Spleen (tissue), 11 donors: ENCODE results near the gene DQX1. TPM values are rescaled to one million over a fixed set of nuclear protein-coding genes. Genes with fewer than 3 reads are reported as not detected.

ENCODE experiments used
- DNase-seq: peaks from one replicate; pipeline ENCODE4 v3.0.0-alpha.2; 2020
- H3K27ac ChIP-seq, 8 donors: fragments of 200-600 bp; sonication (generic) in 7 of 8; 1 replicate in 4 of 8; 2 replicates in 4 of 8; pipeline versions ENCODE4 v1.5.0 to v1.8.0; 2016 to 2021; ENCODE audit warnings: inconsistent platforms in 4 of 8, mild to moderate bottlenecking in 4 of 8, moderate library complexity in 1 of 8
- H3K27me3 ChIP-seq, 7 donors: fragments of 200-600 bp; sonication (generic) in 6 of 7; replicated peaks in 1 of 7; 1 replicate in 4 of 7; 2 replicates in 3 of 7; pipeline versions ENCODE4 v1.5.0 to v1.8.0; 2016 to 2021; ENCODE audit warnings: inconsistent platforms in 3 of 7, mild to moderate bottlenecking in 1 of 7
- H3K36me3 ChIP-seq, 6 donors: fragments of 200-600 bp; sonication (generic) in 5 of 6; 1 replicate in 4 of 6; 2 replicates in 2 of 6; pipeline versions ENCODE4 v1.5.0 to v1.8.0; 2016 to 2021; ENCODE audit warnings: inconsistent platforms in 2 of 6
- H3K4me1 ChIP-seq, 6 donors: fragments of 200-600 bp; sonication (generic) in 5 of 6; 1 replicate in 3 of 6; 2 replicates in 3 of 6; pipeline versions ENCODE4 v1.5.0 to v1.8.0; 2016 to 2021; ENCODE audit warnings: inconsistent platforms in 3 of 6
- H3K4me3 ChIP-seq, 8 donors: fragments of 200-600 bp; sonication (generic) in 7 of 8; 1 replicate in 4 of 8; 2 replicates in 4 of 8; pipeline versions ENCODE4 v1.5.0 to v1.8.0; 2016 to 2021; ENCODE audit warnings: inconsistent platforms in 4 of 8, mild to moderate bottlenecking in 4 of 8, moderate library complexity in 2 of 8
- H3K9me3 ChIP-seq, 8 donors: fragments of 200-600 bp; sonication (generic) in 7 of 8; 1 replicate in 4 of 8; 2 replicates in 4 of 8; pipeline versions ENCODE4 v1.5.0 to v1.8.0; 2016 to 2021; ENCODE audit warnings: inconsistent platforms in 4 of 8
- CTCF ChIP-seq, 11 experiments: fragments of 200-600 bp in 7 of 11; fragments of 450-650 bp in 4 of 11; sonication (generic) in 4 of 11; IDR thresholded peaks in 8 of 11; conservative IDR thresholded peaks in 3 of 11; 1 replicate in 7 of 11; 2 replicates in 4 of 11; pipeline versions ENCODE4 v1.4.0 to v1.8.0; 2016 to 2021; ENCODE audit warnings: antibody characterized with exemption in 11 of 11, inconsistent platforms in 4 of 11, mild to moderate bottlenecking in 1 of 11
- POLR2A ChIP-seq, 3 donors: fragments of 450-650 bp; IDR thresholded peaks; one replicate each; pipeline ENCODE4 v1.5.1; 2017; ENCODE audit warnings: antibody characterized with exemption in 3 of 3, mild to moderate bottlenecking in 1 of 3
- POLR2AphosphoS5 ChIP-seq, 3 donors: sonication (generic); formaldehyde crosslinking; IDR thresholded peaks; one replicate each; pipeline ENCODE4 v1.5.1; 2017; ENCODE audit warnings: antibody characterized with exemption in 3 of 3
- WGBS, 5 donors: extraction: QIAGEN DNeasy Blood & Tissue Kit in 3 of 5; methylation state at CpG; one replicate each; pipeline versions ENCODE4 v1.1.5 to v1.1.7; 2013 to 2018; 5-methylcytosine and 5-hydroxymethylcytosine counted together
- intact Hi-C: fragments of 100-400 bp; cut with DNase I; formaldehyde crosslinking; loops from one replicate; pipeline ENCODE4 v1.15.0; 2023; ENCODE audit warnings: low total_unique reads
- polyA plus RNA-seq, 3 donors: library from polyadenylated mRNA; stranded (reverse); fragments of 200-250 nt; gene quantifications; one replicate each; pipeline ENCODE4 v1.2.1, GENCODE V29; 2013
- total RNA-seq, 7 donors: library from RNA; depleted of rRNA in 3 of 7; stranded (reverse); fragments of >200 nt in 3 of 7; fragmentation: NEBNext Ultra II Directional in 4 of 7; extraction: Animal tissue kit (Norgen Biotek cat#: 25700) in 4 of 7; gene quantifications; one replicate each; pipeline versions ENCODE4 v1.1.0 to v1.2.1, GENCODE V29; 2016 to 2021
- donor health status: healthy with polysubstance abuse.
- donor health status: DM: no; HTN: no; CAD: no; lungs with moderate emphysema.
- donor health status: DM: no; HTN: no; CAD: no.
- donor health status: Bipolar disorder and iron deficiency.
- donor health status: healthy.
- donor health status: DM: no; HTN: no; CAD: no.
- donor health status: DM: yes; HTN: yes; CAD: no.

DQX1 gene
- total and polyA plus RNA-seq, 10 donors, result 0.09 to 0.52 (median 0.31) TPM; not detected in 2

DNA sequence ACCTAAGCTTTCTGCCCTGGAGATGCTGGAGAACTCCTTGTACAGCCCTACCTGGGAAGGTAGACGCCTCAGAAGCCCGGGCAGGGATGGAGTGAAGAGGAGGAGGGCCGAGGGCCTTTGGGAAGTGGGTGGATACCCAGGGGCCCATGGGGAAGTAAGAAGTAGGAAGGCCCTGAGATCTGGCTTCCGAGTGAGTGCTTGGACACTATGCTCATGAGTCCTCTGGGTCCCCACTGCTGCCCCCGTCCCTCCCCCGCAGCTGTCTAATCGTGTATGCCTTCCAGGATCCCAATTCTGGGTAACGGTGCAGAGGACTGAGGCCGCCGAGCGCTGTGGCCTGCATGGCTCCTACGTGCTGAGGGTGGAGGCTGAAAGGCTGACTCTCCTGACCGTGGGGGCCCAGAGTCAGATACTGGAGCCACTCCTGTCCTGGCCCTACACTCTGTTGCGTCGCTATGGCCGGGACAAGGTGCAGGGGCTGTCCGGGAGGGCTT, 29.6 kb upstream of the DQX1 start:
- Histone ChIP-seq H3K36me3 (peaks cover 0 to 25% (median 9%) of the 10 kb centered on the region in 6 donors), H3K27ac (peak overlapping the region; percentile 80 to 96 (median 92)), H3K4me3 (peak overlapping the region; percentile 75 to 99 (median 86)), H3K27me3 (no peaks in the 10 kb centered on the region), H3K9me3 (no peaks in the 10 kb centered on the region), H3K4me1 (peaks cover 7 to 74% (median 35%) of the 10 kb centered on the region in 6 donors)
- TF ChIP-seq POLR2A (IDR thresholded peaks at IDR 0.05) (no peak), POLR2AphosphoS5 (IDR thresholded peaks at IDR 0.05) (no peak), CTCF (IDR thresholded peaks at IDR 0.05 in 8 of 11, conservative IDR thresholded peaks at IDR 0.05 in 3 of 11) (no peak)
- peak; percentile 86 for DNase-seq
- WGBS, 5 donors, result 42 to 80% (median 60%) methylated on average over 1 to 17 of the region's 17 CpGs
- intact Hi-C loops, result no loop called here

GRCh38 chr2:74554820-74555531, 28.9 kb upstream of the DQX1 start:
- peaks cover 0 to 4% (median 0%) of the 10 kb centered on the region in 7 donors for H3K27me3 ChIP-seq
- H3K4me1 ChIP-seq, result peaks cover 7 to 73% (median 36%) of the 10 kb centered on the region in 6 donors
- TF ChIP-seq CTCF (IDR thresholded peaks at IDR 0.05 in 8 of 11, conservative IDR thresholded peaks at IDR 0.05 in 3 of 11) (peak in 1 of 11 experiments; percentile 13), POLR2A (IDR thresholded peaks at IDR 0.05) (no peak), POLR2AphosphoS5 (IDR thresholded peaks at IDR 0.05) (peak in 1 of 3 donors; percentile 3)
- intact Hi-C loops, result no loop called here
- H3K27ac ChIP-seq, result peak overlapping the region; percentile 80 to 96 (median 92)
- H3K36me3 ChIP-seq, result peaks cover 0 to 25% (median 9%) of the 10 kb centered on the region in 6 donors
- peak overlapping the region; percentile 75 to 99 (median 86) for H3K4me3 ChIP-seq
- peak; percentile 94 for DNase-seq
- WGBS, 5 donors, result 0 to 2% (median 1%) methylated on average over 40 to 58 of the region's 58 CpGs
- H3K9me3 ChIP-seq, result no peaks in the 10 kb centered on the region

DNA sequence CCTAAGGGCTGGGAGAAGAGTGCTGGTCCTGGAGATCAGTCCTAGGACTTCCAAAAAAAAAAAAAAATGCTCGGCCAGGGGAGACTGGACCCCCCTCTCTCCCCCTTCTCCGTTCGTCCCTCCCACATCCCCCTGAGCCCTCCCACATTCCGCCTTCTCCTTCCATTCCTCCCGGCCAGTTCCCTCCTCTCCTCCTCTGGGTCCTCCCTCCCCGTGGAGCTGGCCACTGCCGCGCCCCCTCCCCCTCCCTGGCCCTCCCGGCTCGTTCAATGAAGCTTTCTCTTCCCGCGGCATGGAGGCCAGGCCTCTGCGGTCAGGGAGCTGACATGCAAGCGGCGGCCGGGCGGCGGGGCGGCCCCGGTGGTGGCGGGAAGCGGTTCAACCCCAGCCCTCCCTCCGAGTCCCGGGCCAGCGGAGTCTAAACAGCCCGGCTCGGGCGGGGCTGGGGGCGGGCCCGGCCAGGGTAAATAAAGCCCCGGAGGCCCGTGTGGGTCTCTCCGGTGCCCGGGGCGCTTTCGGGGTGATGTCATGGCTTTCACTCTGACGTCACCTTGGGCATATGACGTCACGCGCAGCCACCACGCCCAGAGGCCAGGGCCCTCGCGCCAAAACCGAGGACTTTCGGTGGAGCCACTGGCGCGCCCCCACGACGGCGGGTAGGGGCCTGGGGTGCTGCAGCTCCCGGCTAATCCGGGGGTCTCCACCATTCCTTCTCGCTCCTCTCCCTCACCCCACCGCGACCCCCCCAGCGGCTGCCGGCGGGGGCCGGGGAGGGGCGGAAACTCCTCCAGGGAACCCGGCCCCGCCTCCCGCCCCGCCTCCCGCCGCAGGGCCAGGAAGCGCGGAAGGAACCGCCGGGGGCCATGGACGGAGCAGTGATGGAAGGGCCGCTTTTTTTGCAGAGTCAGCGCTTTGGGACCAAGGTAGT, 28.1 kb upstream of the DQX1 start, which contains the start of the genes DOK1 and LOXL3:
Gene DOK1 (plus strand): TSS at position 829 of the 928 bp plus-strand sequence. CDS start 35 bp downstream, at position 864.
Gene LOXL3 (minus strand): TSS at position 51 of the 928 bp plus-strand sequence. CDS start 1,308 bp downstream, outside the sequence.
- H3K4me1 ChIP-seq, result peaks cover 13 to 79% (median 44%) of the 10 kb centered on the region in 6 donors
- intact Hi-C loops, result no loop called here
- WGBS, 5 donors, result 1 to 4% (median 1%) methylated on average over 13 to 73 of the region's 73 CpGs

More for the DNA sequence above, 28.1 kb upstream of the DQX1 start, which contains the start of the genes DOK1 and LOXL3:
- peak; percentile 97 for DNase-seq
- Histone ChIP-seq H3K9me3 (no peaks in the 10 kb centered on the region), H3K27ac (peak within 1 kb of the TSS; percentile 80 to 96 (median 92)), H3K36me3 (peaks cover 0 to 25% (median 9%) of the 10 kb centered on the region in 6 donors), H3K27me3 (peaks cover 0 to 12% (median 5%) of the 10 kb centered on the region in 7 donors), H3K4me3 (peak within 1 kb of the TSS; percentile 75 to 99 (median 86))
- TF ChIP-seq CTCF (IDR thresholded peaks at IDR 0.05 in 8 of 11, conservative IDR thresholded peaks at IDR 0.05 in 3 of 11) (peak in 3 of 11 experiments; percentile 17 to 23 (median 18)), POLR2A (IDR thresholded peaks at IDR 0.05) (peak in 1 of 3 donors; percentile 42), POLR2AphosphoS5 (IDR thresholded peaks at IDR 0.05) (peak; percentile 87 to 89 (median 89))
